SIG-M5 (cell line): ENCODE data around the gene PLXDC2.
"Not testable (repeated sequence)": the region's sequence is repeated elsewhere in the genome, so short reads cannot be mapped to it uniquely, and the experiment has no call there.

Experiments used
- DNase-seq: peaks from one replicate; lab custom pipeline; 2025; lab: John Stamatoyannopoulos, UW

PLXDC2 gene

DNA sequence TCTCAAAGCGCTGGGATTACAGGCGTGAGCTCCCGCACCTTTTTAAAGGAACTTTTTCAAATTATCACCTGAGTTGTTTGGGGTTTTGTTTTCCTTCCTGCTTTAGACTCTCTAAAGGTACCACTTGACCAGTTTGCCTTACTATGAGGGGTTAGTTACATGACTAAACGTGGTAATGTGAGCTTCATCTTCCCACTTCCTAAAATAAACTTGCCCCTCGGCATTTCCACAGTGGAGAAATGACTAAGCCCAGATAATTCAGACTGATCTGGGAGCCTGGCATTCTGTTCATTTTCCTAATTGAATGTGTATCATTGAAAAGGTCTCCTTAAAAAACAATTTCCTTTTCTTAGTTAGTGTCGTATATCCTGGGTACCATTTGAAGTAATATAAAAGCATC lies 163.4 kb downstream of the PLXDC2 start:
- no peak for DNase-seq

DNA sequence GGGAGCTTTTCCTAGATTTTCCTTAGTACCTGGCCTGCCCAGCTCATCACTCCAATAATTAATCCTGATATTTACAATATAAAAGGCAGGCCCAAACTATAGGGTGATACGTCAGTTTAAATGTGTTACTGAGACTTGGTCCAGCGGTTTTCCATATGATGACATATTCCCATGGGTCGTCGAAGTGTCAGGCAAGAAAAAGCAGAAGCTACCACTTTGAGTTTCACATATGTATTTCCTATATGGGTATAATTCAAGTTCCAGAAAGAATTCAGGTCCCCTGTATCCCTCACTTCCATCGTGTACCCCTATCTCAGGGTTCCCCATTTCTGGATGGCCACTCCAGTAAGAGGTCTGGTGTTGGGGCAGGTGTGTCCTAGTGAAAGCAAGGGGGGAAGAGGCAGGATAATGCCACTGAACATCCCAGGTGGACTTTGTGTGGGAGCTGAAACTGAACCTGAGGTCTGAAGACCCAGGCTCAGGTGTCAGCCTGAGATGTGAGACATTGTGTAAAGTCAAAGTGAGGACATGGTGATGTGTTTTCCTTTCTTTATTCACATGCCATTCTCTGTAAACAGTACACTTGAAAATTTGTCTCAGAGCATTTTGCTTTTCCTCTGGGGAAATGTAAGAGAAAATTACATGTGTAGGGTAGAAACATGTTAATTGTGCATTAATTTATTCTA lies 167.8 kb downstream of the PLXDC2 start:
- DNase-seq: no peak

GRCh38 chr10:19985745-19986144 lies 169.5 kb downstream of the PLXDC2 start:
- DNase-seq: no peak

DNA sequence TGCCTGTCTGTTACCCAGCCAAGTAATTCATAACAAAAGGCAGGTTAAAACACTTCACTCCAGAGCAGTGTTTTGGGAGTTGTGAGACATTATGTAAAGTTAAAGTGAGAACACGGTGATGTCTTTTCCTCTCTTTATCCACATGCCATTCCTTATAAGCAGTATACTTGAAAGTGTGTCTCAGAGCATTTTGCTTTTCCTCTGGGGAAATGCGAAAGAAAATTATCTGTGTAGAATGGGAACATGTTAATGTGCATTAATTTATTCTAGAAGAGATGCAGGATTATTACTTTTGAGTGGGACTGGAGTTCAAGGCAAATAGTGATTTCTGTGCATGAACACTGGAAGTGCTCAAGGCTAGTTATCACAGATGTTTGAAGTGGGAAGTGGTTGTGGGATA lies 170.4 kb downstream of the PLXDC2 start:
- DNase-seq: no peak

- no peak for DNase-seq
These were observed 171.7 kb downstream of the PLXDC2 start for GRCh38 chr10:19987931-19988330.

DNA sequence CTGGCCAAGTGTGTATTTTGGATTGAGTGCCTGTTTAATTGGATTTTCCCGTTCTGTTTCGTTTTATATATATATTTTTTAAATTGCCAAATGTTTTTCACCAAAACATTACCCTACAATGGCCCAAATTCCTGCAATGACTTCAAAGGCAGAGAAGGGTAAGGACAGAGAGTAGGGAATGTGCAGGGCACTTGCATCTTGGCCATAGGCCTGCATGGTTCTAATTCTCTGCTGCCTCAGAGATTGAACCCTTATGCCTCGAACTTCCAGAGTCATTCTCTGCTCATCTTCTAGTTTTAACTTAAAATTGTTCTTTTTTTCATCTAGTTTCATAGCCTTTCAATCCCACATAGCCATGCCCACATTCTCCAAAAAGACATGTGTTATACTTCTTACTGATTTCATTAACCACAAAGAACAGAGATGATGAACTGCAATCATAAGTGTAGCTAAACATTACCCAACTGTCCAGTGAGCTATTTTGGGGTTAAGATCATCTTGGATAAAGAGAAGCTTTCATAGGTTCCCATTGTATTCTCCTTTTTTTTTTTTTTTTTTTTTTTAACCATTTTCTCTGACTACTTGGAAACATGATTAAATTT lies 177.6 kb downstream of the PLXDC2 start:
- no peak for DNase-seq

DNA sequence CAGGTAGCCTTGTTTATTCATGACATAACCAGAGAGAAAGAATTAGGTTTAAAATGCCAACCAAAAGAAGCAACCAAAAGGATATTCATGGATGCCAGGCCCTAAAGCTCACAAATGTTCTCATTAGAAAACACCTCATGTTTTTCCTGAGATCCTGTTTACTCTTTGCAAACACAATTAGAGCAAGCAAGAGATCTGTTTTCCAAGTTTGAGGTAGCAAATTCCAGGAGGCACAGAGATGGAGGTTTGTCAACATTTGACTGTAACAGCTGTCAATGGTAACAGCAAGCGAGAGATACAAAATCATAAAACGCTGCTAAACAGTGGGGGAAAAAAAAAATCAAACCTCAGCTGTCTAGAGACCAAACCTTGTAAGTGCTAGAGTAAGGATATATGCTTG lies 182.2 kb downstream of the PLXDC2 start:
- DNase-seq: no peak

GRCh38 chr10:19999431-19999830 lies 183.2 kb downstream of the PLXDC2 start:
- DNase-seq: no peak

- not testable (repeated sequence) for DNase-seq
These were observed 185.8 kb downstream of the PLXDC2 start for GRCh38 chr10:20002026-20002425.

GRCh38 chr10:20002657-20003056 lies 186.4 kb downstream of the PLXDC2 start:
- no peak for DNase-seq

DNA sequence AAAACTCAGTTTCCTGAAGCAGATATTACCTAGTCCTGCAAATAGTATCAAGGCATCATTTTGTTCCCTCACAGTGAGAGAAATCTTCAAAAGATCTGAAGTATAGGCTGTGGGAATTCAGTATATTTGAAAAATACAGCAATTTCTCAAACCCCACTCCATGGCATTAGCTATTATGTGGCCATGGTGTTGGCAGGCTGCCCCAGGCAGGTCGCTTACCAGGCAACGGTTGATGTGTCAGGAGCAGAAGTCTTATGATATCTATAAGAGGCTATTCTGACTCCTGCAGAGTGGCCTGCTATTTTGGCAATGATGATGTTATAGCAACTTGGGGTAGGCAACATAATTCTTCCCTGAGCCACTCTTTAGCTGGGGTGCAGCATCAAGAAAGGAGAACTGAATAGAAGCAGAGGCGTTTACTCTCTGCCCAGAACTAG lies 187.9 kb downstream of the PLXDC2 start:
- DNase-seq: peak; percentile 4

DNA sequence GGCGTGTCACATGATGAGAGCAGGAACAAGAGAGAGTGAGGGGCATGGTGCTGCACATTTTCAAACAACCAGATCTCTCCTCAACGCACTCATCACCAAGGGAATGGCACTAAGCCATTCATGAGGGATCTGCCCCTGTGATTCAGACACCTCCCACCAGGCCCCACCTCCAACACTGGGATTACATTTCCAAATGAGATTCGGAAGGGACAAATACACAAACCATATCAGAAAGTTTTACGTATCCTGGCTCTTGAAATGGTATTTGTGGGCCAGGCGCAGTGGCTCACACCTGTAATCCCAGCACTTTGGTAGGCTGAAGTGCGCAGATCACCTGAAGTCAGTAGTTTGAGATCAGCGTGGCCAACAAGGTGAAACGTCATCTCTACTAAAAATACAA lies 189.4 kb downstream of the PLXDC2 start:
- DNase-seq: no peak

DNA sequence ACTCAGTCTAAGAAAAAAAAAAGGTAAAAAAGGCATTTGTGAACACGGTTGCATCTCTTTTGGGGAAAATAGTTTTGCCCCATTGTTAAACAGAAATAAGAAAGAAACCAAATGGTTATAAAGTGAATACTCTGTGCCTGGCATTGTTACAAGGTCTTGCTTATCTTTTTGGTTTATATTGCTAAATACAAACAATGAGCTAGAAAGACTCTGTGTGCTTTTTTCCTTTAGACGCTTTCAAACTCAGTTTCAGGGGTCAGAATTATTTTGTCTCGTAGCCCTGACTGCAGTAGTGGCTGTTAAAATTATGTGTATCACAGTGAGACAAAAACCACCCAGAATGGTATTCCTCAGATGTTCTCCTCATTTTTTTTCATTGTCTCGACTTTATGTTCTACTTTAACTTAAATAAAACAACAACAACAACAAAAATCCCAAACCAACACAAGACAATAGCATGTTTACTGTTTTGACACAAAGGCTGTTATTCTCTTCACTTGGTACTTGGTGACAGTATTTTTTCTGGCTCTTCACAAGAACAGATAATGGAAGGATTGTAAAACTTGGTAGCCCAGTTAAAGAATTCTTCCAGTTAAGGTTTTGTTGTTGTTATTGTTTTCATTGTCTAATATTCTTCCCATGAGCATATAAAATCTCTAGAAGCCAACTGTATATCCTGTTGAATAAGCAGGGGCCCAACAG lies 190.1 kb downstream of the PLXDC2 start:
- DNase-seq: no peak

- DNase-seq: no peak
These were observed 191.2 kb downstream of the PLXDC2 start for GRCh38 chr10:20007426-20007825.

DNA sequence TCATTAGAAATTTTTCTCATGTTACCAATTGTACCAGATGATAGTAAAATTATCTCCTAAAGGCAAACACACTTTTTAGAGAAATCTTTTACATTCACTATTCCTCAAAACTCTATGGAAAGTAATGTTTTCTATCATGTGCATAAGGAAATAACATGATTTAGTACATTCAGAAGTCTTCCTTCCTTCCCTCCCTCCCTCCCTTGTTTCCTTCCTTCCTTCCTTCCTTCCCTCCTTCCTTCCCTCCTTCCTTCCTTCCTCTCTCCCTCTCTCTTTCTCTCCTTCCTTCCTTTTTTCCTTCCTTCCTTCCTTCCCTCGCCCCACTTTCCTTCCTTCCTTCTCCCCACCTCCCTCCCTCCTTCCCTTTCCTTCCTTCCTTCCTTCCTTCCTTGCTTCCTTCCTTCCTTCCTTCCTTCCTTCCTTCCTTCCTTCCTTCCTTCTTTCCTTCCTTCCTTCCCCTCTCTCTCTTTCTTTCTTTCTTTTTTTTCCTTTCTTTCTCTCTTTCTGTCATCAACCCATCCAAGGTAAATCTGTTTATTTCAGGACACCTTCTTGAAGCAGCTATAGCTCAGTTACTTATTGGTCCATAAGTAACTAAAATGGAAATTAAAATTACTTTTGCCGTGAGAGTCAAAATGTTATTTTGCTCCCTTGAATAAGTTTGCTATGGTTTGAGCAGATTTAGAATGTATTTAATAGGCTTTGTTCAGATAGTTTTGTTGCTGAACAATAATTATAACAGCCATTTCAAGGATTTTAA lies 197.9 kb downstream of the PLXDC2 start:
- no peak for DNase-seq

- no peak for DNase-seq
These were observed 201.7 kb downstream of the PLXDC2 start for GRCh38 chr10:20017961-20018360.

GRCh38 chr10:20020677-20021076 lies 204.4 kb downstream of the PLXDC2 start:
- no peak for DNase-seq

GRCh38 chr10:20029523-20029922 lies 213.3 kb downstream of the PLXDC2 start:
- no peak for DNase-seq

GRCh38 chr10:20033476-20033875 lies 217.2 kb downstream of the PLXDC2 start:
- no peak for DNase-seq

GRCh38 chr10:20034732-20035131 lies 218.5 kb downstream of the PLXDC2 start:
- DNase-seq: no peak

DNA sequence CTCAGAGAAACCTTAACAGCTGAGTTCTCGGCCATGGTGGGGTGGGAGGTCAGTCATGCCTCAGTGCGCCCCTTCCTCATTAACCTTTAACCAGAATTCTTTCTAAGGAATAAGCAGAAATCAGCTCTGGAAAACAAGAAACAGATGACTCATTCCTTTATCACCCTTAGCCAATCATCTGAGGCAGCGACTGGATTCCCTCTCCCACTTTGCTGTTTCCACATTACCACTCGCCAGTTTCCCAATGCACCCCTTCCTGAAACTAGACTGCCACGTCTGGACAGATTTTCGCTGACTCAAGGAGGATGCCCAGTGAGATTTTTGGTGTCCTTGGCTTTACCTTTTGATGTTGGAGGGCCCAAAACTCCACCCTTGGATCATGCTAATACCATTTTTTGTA lies 223.8 kb downstream of the PLXDC2 start:
- DNase-seq: no peak

- no peak for DNase-seq
These were observed 225.7 kb downstream of the PLXDC2 start for GRCh38 chr10:20041931-20042330.

DNA sequence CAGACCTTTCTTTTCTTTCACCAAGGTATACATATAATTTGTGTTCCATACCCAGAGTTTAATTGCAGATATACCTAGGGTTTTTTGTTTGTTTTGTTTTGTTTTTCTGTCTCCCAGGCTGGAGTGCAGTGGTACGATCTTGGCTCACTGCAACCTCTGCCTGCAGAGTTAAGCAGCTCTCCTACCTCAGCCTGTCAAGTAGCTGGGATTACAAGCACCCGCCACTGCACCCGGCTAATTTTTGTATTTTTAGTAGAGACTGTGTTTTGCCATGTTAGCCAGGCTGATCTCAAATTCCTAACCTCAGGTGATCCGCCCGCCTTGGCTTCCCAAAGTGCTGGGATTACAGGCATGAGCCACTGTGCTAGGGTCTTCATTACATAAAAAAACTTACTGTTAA lies 228.9 kb downstream of the PLXDC2 start:
- DNase-seq: not testable (repeated sequence)
